Activated effector memory CD4-positive, alpha-beta T cell treated with anti-CD3 and anti-CD28 coated beads, Interleukin-2, amount 50 U/mL, for 16 hours (primary cell): Measurements from ENCODE around the gene CPZ.
A peak's percentile ranks its signal among the peaks of the same experiment; 100 is the strongest.

Experiments
- DNase-seq: peaks from one replicate; pipeline ENCODE4 v3.0.0-alpha.2; 2020

CPZ gene

DNA sequence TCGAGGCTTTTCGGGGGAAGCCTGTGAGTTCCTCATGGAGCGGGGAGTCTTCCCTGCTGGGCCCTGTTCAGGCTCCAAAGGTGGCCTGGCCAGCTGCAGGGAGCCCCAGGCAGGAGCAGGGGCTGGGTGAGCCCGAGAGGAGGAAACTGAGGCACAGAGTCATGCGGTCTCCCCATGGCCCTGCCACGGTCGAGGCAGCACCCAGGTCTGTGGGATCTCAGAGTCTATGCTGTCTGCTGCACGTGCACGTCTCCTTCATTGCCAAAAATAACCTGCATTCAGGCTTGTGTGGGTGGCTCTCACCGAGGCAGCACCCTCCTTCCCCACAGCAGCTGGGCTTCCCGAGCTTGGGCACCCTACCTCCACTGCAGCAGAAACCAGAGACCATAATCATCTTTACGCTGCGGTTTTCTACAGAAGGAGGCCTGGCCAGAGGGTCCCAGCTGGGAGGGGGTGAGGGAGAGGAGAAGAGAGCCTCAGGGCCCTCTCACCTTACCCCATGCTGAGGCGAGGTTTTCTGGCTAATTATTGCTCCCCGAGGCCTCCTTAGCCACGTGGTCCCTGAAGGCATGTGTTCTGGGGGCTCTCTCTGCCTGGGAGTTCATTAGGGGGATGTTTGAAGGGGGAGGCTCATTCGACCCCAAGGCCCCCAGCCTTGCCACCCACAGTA lies 64.3 kb downstream of the CPZ start:
- DNase-seq, result no peak

DNA sequence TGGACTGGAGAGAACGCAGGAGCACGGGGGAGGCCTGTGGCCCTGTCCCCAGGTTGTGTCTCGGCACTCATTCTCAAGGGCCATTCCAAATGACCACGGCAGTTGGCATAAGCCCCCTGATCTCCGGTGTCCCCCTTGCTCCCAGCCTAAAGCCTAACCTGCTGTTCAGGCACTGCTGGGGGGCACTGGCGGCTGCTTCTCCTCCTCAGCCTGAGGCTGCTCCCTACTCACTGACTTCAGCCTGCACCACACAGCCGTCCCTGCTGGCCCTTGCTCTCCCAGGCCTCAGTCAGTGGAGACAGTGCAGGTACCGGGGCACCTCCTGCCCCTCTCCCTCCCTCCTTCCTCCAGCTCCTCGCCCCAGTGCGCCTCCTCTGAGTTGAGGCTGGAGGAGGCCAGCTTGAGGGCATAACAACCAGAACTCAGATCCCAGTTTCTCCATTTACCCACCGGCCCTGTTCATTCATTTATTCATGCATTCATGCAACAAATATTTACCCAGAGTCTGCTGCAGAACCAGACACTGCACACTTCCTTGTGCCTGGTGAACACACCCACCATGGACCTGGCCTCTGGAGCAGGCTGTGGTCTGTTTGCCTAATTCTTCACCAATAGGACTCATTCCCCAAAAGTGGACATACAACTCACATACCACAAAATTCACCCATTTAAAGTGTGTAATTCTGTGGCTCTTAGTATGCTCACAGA lies 65.0 kb downstream of the CPZ start:
- no peak for DNase-seq

- DNase-seq, result no peak
Measured at GRCh38 chr4:8662776-8663175, 70.2 kb downstream of the CPZ start.

DNA sequence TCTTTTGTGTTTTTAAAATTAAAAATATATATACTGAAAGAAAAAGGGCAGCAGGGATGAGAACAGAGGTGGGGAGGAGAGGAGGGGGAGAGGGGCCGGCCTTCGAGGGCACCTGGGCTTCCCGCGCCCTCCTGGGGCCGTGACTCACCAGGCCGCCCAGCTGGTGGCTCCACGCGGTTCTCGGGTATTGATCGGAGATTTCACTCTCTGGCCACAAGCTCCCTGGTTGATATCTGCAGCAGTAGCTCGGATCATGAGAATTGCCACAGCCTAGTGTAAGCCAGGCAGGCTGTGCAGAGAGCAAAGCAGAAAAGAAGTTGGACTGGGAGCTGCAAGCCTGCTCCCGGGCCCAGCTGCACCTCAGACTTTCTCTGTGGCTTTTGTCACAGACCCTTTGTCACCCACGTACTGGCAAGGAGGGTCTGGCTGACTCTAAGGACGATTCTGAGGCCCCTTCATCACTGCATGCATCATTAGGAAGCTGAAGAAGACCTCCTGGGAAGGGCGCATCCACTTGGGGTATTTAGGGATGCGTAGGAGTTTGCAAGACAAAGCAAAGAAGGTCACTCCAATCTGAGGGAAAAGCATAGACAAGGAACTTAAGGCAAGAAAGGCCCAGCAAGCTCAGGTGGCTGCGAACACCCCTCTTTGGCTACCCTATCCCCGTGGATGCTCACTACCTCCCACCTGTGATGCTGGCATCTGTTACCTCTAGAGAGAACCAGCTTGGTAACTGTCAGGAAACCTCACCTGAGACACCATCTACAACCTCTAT lies 71.7 kb downstream of the CPZ start:
- DNase-seq, result peak; percentile 13

DNA sequence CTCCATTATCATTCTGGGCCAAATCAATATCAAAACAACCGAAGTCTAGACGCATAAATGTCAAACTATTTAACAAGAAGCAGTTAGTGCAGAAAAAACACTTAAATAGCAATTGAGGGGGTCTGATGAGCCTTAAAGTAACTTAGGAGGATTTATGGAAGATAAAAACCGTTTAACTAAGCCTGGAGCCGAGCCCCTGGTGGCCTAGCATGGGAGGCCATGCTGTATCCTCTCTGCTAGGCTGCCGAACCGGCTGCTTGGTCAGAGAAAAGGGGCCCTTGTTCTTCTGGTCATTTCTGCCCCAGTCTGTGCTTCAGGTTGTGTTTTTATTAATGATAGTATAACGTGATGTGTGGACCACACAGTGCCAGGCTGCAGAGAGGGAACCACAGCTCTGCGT lies 72.4 kb downstream of the CPZ start:
- DNase-seq, result peak; percentile 10

DNA sequence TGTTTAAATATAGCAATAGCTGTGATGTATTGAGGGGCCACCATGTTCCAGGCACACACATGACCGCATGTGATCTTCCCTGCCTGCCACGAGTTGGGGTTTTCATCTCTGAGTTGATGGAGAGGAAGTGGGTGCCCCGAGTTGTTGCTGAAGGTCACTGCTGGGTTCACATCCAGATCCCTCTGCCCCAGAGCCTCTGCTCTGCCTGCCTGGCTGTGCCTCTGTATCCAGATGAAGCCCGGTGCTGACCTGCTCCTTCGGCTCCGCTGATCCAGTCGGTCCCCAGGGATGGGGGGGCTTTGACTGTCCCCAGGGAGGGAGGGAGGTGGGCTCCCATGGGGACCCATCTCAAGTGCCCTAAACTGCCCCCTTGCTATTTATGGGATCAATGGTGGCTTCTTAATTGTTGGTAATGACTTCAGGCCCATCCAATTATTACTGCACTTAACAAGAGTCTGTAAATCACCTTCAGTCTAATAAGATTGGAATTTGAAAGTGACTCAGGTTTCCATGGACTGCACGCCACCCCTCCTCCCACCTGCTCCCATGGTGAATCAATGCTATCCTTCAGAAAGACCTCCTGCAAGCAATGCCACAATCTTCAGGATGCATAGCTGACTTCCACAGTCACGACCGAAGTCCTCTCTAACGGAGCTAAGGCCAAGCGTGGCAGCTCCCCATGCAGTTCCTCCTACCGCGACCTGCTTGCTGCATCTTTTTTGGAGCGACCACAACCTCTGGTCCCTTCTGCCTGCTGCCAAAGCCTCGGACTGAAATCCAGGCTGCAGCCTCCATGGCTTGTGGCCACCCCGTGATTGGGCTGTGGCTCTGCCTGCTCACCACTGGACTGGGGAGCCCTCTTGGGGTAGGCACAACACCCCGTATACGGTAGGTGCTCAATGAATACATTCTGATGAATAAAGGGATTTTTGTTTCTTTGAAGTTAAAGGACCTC lies 73.1 kb downstream of the CPZ start:
- peak; percentile 19 for DNase-seq

DNA sequence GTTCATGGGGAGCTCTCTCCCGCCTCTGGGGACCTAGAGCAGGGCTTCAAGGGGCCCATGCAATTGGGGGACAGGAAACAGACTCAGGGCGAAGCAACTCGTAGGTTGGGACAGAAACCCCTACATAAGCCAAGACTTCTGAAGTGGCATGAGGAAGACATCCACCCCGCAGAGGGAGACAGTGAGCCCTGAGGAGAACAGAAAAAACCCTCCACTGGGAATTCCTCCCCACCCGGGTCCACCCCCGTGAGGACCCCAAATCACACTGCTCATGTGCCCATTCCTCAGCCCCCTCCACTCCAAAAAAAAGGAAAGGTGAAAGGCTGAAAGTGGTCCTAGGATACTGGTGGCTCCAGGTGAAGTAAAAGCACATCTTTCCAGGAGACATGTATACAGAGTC lies 74.0 kb downstream of the CPZ start:
- no peak for DNase-seq
